DND-41 (cell line): ENCODE data around the gene TPPP3.
"Not testable (repeated sequence)": the region's sequence is repeated elsewhere in the genome, so short reads cannot be mapped to it uniquely, and the experiment has no call there.

Experiments
- ATAC-seq: fragments of 200-7000 bp; cut with Tn5 transposase; 3 replicates; pipeline ENCODE4 v1.9.1; 2021; ENCODE audit warnings: low read depth; ENCODE audit not compliant: insufficient read depth
- DNase-seq: peaks from one replicate; pipeline ENCODE4 v3.0.0-alpha.2; 2020
- H2AFZ ChIP-seq: 2 replicates; pipeline ENCODE4 v1.6.0; 2012; ENCODE audit warnings: low read depth, low read length
- H3K27ac ChIP-seq: 2 replicates; pipeline ENCODE4 v1.5.1; 2012; ENCODE audit warnings: low read length, inconsistent platforms
- H3K27me3 ChIP-seq: fragments of 200-600 bp; sonication (generic); 2 replicates; pipeline ENCODE4 v1.6.0; 2012; ENCODE audit warnings: low read length, mild to moderate bottlenecking, inconsistent platforms; ENCODE audit not compliant: insufficient read depth, poor library complexity
- H3K36me3 ChIP-seq: 2 replicates; pipeline ENCODE4 v1.5.1; 2012; ENCODE audit warnings: low read length, inconsistent platforms; ENCODE audit not compliant: insufficient read depth
- H3K4me1 ChIP-seq: 2 replicates; pipeline ENCODE4 v1.5.1; 2012; ENCODE audit warnings: mild to moderate bottlenecking, low read length; ENCODE audit not compliant: insufficient read depth
- H3K4me2 ChIP-seq: 2 replicates; pipeline ENCODE4 v1.6.0; 2012; ENCODE audit warnings: mild to moderate bottlenecking, moderate library complexity, low read length, inconsistent platforms; ENCODE audit not compliant: insufficient read depth
- H3K4me3 ChIP-seq, 2 experiments: fragments of 200-600 bp in 1 of 2; shearing (Covaris generic) in 1 of 2; 2 replicates each; pipeline ENCODE4 v1.5.1; 2012 to 2016; ENCODE audit warnings: inconsistent platforms in 2 of 2, low read length in 2 of 2, mild to moderate bottlenecking in 2 of 2, low read depth in 1 of 2, moderate library complexity in 1 of 2
- H3K79me2 ChIP-seq: 2 replicates; pipeline ENCODE4 v1.6.0; 2012; ENCODE audit warnings: low read length, inconsistent platforms; ENCODE audit not compliant: insufficient read depth
- H3K9ac ChIP-seq: 2 replicates; pipeline ENCODE4 v1.6.0; 2012; ENCODE audit warnings: low read depth, mild to moderate bottlenecking, inconsistent platforms, low read length, moderate library complexity
- H3K9me3 ChIP-seq: 2 replicates; pipeline ENCODE4 v1.5.1; 2012; ENCODE audit warnings: low read length, moderate library complexity, mild to moderate bottlenecking, inconsistent platforms; ENCODE audit not compliant: insufficient read depth, severe bottlenecking
- H4K20me1 ChIP-seq: 2 replicates; pipeline ENCODE4 v1.6.0; 2012; ENCODE audit warnings: low read length; ENCODE audit not compliant: insufficient read depth
- EZH2 ChIP-seq: IDR thresholded peaks from 3 replicates; pipeline ENCODE4 v1.6.1; 2012; ENCODE audit warnings: borderline replicate concordance, low read depth, mild to moderate bottlenecking, moderate library complexity, low read length, inconsistent platforms; ENCODE audit not compliant: severe bottlenecking
- TF ChIP-seq, protein P1 (sequence below): IDR thresholded peaks from 2 replicates; pipeline ENCODE4 v1.5.1; 2012; ENCODE audit warnings: borderline replicate concordance, low read length, moderate library complexity, mild to moderate bottlenecking; ENCODE audit not compliant: poor library complexity, severe bottlenecking; ENCODE audit errors: extremely low read depth

Gene TPPP3

DNA sequence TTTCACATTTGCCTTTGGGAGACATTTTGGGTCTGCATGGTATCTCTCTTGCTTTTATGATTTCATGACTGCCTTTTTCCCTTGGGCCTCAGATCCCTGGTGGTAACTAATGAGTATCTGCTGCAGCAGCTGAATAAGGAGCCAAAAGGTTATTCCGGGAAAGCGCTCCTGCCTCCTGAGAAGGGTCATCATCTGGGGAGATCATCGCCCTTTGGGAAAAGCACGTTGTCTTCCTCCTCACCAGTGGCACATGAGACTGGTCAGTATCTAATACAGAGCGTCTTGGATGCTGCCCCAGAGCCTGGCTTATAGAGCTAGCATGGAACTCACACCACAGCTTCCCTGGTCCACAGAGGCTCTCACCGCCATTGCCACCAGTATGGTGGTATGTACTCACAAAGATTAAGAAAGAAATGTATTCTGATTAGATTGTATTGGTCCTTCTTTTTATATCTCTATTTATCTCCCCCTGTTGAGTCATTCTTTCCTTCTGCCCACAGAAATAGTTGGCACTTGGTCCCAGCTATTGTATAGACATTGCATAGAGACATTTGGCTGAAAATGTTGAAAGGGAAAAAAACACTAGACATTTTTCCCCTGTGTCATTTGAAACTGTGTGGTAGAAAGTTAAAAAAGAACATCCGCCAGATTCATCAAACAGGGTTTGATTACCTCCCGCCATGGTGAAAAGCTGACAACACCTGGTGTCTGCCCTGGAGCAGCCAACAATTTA lies 8.4 kb downstream of the TPPP3 start:
- Histone ChIP-seq H3K4me3 (no peak overlapping the region), H3K4me1 (no peaks in the 10 kb centered on the region), H3K4me2 (no peak overlapping the region), H3K79me2 (no peaks in the 10 kb centered on the region), H2AFZ (no peak overlapping the region), H3K9me3 (no peaks in the 10 kb centered on the region), H3K27ac (no peak overlapping the region), H3K27me3 (no peaks in the 10 kb centered on the region), H3K9ac (no peak overlapping the region), H4K20me1 (no peaks in the 10 kb centered on the region), H3K36me3 (no peaks in the 10 kb centered on the region)
- no peak for DNase-seq
- ATAC-seq = no peak
- no peak for TF ChIP-seq EZH2

DNA sequence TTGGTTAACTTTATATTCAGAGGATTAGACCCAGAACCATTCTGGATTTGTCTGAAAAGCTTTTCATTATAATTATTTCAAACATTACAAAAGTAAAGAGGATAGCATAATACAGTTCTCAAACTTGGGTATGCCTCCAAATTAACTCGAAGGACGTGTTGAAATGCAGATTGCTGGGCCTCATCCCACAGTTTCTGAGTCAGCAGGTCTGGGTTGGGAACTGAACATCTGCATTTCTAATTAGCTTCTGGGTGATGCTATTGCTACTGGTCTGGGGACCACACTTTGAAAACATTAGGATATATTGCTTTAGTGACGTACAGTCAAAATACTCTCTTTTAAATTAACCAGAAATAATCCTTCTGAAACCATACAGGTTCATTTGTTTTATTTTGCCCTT lies 10.0 kb downstream of the TPPP3 start:
- Histone ChIP-seq H3K27ac (no peak overlapping the region), H3K9me3 (no peaks in the 10 kb centered on the region), H3K4me1 (no peaks in the 10 kb centered on the region), H3K27me3 (no peaks in the 10 kb centered on the region), H2AFZ (no peak overlapping the region), H3K79me2 (no peaks in the 10 kb centered on the region), H3K4me2 (no peak overlapping the region), H4K20me1 (no peaks in the 10 kb centered on the region), H3K9ac (no peak overlapping the region), H3K4me3 (no peak overlapping the region), H3K36me3 (no peaks in the 10 kb centered on the region)
- ATAC-seq (no peak), DNase-seq (no peak)
- TF ChIP-seq, protein P1, sequence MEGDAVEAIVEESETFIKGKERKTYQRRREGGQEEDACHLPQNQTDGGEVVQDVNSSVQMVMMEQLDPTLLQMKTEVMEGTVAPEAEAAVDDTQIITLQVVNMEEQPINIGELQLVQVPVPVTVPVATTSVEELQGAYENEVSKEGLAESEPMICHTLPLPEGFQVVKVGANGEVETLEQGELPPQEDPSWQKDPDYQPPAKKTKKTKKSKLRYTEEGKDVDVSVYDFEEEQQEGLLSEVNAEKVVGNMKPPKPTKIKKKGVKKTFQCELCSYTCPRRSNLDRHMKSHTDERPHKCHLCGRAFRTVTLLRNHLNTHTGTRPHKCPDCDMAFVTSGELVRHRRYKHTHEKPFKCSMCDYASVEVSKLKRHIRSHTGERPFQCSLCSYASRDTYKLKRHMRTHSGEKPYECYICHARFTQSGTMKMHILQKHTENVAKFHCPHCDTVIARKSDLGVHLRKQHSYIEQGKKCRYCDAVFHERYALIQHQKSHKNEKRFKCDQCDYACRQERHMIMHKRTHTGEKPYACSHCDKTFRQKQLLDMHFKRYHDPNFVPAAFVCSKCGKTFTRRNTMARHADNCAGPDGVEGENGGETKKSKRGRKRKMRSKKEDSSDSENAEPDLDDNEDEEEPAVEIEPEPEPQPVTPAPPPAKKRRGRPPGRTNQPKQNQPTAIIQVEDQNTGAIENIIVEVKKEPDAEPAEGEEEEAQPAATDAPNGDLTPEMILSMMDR = no peak
- TF ChIP-seq EZH2 = no peak

DNA sequence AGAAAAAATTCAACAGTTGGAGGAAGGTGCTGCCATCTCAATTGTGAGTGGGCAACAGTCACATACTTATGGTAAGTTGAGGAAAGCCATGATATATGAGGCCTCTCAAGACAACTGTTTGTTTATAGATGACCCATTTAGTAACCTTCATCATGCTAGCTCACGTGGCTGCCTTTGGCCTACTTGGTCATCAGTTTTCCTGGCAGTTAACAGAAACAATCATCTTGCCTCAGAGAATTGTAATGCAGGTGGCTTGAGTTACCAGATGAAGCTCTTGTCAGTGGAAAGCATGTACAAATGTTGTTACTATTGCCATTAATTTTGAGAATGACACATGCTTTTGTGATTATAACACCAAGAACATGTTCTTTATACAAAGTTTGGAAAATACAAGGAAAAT lies 14.7 kb downstream of the TPPP3 start:
- ATAC-seq = no peak
- Histone ChIP-seq H4K20me1 (no peaks in the 10 kb centered on the region), H3K36me3 (no peaks in the 10 kb centered on the region), H3K4me3 (no peak overlapping the region), H2AFZ (no peak overlapping the region), H3K9ac (no peak overlapping the region), H3K4me1 (no peaks in the 10 kb centered on the region), H3K79me2 (no peaks in the 10 kb centered on the region), H3K9me3 (no peaks in the 10 kb centered on the region), H3K27ac (no peak overlapping the region), H3K4me2 (no peak overlapping the region), H3K27me3 (peaks cover 8% of the 10 kb centered on the region)
- no peak for TF ChIP-seq EZH2
- no peak for DNase-seq

DNA sequence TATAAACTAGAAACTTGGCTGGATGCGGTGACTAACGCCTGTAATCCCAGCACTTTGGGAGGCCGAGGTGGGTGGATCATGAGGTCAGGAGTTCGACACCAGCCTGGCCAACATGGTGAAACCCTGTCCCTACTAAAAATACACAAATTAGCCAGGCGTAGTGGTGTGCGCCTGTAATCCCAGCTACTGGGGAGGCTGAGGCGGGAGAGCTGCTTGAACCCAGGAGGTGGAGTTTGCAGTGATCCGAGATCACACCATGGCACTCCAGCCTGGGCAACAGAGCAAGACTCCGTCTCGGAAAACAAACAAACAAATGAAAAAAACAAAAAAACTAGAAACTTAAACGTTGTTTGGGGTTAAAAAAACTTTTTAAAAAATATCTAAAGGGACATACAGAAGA lies 17.3 kb downstream of the TPPP3 start:
- not testable (repeated sequence) for H2AFZ ChIP-seq, DNase-seq, ATAC-seq

DNA sequence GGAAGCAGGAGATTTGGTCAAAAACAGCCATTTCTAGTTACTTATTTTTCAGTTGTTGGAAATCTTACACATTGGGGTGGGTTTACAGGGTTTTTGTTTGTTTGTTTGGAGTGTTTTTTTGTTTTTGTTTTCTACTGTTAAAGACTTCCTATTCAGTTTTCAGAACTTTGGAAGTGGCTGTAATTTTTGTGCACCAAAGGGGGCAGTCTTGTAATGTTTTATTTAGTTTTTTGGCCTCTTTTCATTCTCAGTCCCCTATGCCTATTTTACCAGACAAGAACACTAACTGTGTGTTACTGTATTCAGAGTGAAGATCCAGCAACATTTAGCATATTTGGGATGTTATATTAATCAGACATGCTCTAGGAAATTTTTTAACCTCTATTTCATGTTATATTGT lies 20.6 kb downstream of the TPPP3 start:
- DNase-seq (no peak), ATAC-seq (no peak)
- Histone ChIP-seq H3K4me2 (no peak overlapping the region), H4K20me1 (no peaks in the 10 kb centered on the region), H3K4me1 (no peaks in the 10 kb centered on the region), H3K79me2 (no peaks in the 10 kb centered on the region), H3K9me3 (no peaks in the 10 kb centered on the region), H3K27ac (no peak overlapping the region), H3K36me3 (no peaks in the 10 kb centered on the region), H3K9ac (no peak overlapping the region), H2AFZ (no peak overlapping the region), H3K4me3 (no peak overlapping the region), H3K27me3 (peaks cover 8% of the 10 kb centered on the region)
- TF ChIP-seq, protein P1 = peak; percentile 47
- no peak for TF ChIP-seq EZH2

More for the DNA sequence above, 17.3 kb downstream of the TPPP3 start:
- H3K4me3 ChIP-seq, H3K4me2 ChIP-seq, H3K36me3 ChIP-seq, H3K4me1 ChIP-seq, H3K9ac ChIP-seq, H3K27ac ChIP-seq, H4K20me1 ChIP-seq, H3K9me3 ChIP-seq, H3K79me2 ChIP-seq, H3K27me3 ChIP-seq: not testable (repeated sequence)
